D721Med (cell line): Measurements from ENCODE around the gene LMAN2L.

Experiments used
- DNase-seq: peaks from one replicate; pipeline ENCODE4 v3.0.0; 2011; ENCODE audit warnings: low spot score; ENCODE audit not compliant: insufficient read length
- FAIRE-seq: peaks from 2 replicates; lab custom pipeline; 2011; peaks lifted over from hg19 to GRCh38; lab: Jason Lieb, UNC
- TF ChIP-seq, protein P1 (sequence below): IDR thresholded peaks from 2 replicates; pipeline ENCODE4 v1.5.1; 2012; ENCODE audit warnings: mild to moderate bottlenecking, control low read depth; ENCODE audit not compliant: insufficient read depth; ENCODE audit errors: missing control alignments

The LMAN2L gene

DNA sequence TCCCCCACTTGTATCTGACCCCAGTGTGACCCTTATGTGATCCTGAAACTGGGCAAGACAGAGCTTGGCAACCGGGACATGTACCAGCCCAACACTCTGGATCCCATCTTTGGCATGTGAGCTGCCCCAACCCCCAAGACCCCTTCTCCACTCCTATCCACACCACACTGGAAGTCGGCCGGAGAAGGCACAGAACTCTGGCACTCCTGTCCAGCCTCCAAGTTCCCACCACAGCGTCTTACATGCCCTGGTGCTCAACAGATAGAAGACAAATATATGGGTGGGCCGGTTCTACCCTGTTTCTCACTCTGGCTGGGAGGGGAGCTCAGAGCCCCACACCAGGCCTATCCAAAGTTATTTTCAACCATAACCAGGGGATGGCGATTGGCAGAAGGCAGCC, 40.8 kb downstream of the LMAN2L start:
- no peak for FAIRE-seq
- TF ChIP-seq, protein P1, sequence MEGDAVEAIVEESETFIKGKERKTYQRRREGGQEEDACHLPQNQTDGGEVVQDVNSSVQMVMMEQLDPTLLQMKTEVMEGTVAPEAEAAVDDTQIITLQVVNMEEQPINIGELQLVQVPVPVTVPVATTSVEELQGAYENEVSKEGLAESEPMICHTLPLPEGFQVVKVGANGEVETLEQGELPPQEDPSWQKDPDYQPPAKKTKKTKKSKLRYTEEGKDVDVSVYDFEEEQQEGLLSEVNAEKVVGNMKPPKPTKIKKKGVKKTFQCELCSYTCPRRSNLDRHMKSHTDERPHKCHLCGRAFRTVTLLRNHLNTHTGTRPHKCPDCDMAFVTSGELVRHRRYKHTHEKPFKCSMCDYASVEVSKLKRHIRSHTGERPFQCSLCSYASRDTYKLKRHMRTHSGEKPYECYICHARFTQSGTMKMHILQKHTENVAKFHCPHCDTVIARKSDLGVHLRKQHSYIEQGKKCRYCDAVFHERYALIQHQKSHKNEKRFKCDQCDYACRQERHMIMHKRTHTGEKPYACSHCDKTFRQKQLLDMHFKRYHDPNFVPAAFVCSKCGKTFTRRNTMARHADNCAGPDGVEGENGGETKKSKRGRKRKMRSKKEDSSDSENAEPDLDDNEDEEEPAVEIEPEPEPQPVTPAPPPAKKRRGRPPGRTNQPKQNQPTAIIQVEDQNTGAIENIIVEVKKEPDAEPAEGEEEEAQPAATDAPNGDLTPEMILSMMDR, result no peak
- DNase-seq, result no peak

- FAIRE-seq, result no peak
- TF ChIP-seq, protein P1, result no peak
- DNase-seq, result no peak
These were observed 41.5 kb downstream of the LMAN2L start for GRCh38 chr2:96698221-96698861.

- no peak for FAIRE-seq
These were observed 42.4 kb downstream of the LMAN2L start for GRCh38 chr2:96697476-96697875.

GRCh38 chr2:96695602-96696001, 44.3 kb downstream of the LMAN2L start:
- DNase-seq (no peak), FAIRE-seq (no peak)
- TF ChIP-seq, protein P1, result no peak

More at GRCh38 chr2:96697476-96697875, 42.4 kb downstream of the LMAN2L start:
- TF ChIP-seq, protein P1, result no peak
- DNase-seq, result no peak

GRCh38 chr2:96694816-96695455, 44.9 kb downstream of the LMAN2L start:
- FAIRE-seq, result no peak
- DNase-seq, result no peak
- TF ChIP-seq, protein P1, result no peak

DNA sequence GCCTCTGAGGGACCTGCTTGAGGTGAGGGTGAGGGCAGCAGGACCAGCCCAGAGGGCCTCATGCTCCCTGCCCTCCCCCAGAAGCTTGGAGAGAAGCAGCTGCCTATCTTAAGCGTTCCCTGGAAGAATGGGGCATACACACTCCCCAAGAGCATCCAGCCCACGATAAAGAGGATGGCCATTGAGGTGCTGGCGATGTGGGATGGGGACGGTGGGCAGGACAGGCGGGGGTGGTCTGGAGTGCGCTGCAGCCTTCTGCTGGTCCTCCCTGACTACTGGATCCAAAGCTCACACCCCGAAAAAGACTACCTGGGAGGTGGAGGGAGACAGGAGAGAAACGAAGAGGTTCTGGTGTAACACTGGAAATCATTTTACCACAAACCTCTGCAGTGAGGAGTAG, 45.6 kb downstream of the LMAN2L start:
- FAIRE-seq, result no peak
- TF ChIP-seq, protein P1, result no peak
- no peak for DNase-seq
